Measurements from ENCODE around the gene PCOLCE2.

- TF ChIP-seq CTCF (IDR thresholded peaks at IDR 0.05; ENCODE audit: low read length) (no peak), EZH2 (IDR thresholded peaks at IDR 0.05; ENCODE audit: borderline replicate concordance, low read length) (no peak)
Measured at GRCh38 chr3:142890592-142890991, 1.7 kb upstream of the PCOLCE2 start.
